Spleen (tissue), 11 donors: ENCODE measurements around the gene TLK2. TPM values are rescaled to one million over a fixed set of nuclear protein-coding genes. Genes with fewer than 3 reads are reported as not detected.

ENCODE experiments used
- DNase-seq: peaks from one replicate; pipeline ENCODE4 v3.0.0-alpha.2; 2020
- H3K27ac ChIP-seq, 8 donors: fragments of 200-600 bp; sonication (generic) in 7 of 8; 1 replicate in 4 of 8; 2 replicates in 4 of 8; pipeline versions ENCODE4 v1.5.0 to v1.8.0; 2016 to 2021; ENCODE audit warnings: inconsistent platforms in 4 of 8, mild to moderate bottlenecking in 4 of 8, moderate library complexity in 1 of 8
- H3K27me3 ChIP-seq, 7 donors: fragments of 200-600 bp; sonication (generic) in 6 of 7; replicated peaks in 1 of 7; 1 replicate in 4 of 7; 2 replicates in 3 of 7; pipeline versions ENCODE4 v1.5.0 to v1.8.0; 2016 to 2021; ENCODE audit warnings: inconsistent platforms in 3 of 7, mild to moderate bottlenecking in 1 of 7
- H3K36me3 ChIP-seq, 6 donors: fragments of 200-600 bp; sonication (generic) in 5 of 6; 1 replicate in 4 of 6; 2 replicates in 2 of 6; pipeline versions ENCODE4 v1.5.0 to v1.8.0; 2016 to 2021; ENCODE audit warnings: inconsistent platforms in 2 of 6
- H3K4me1 ChIP-seq, 6 donors: fragments of 200-600 bp; sonication (generic) in 5 of 6; 1 replicate in 3 of 6; 2 replicates in 3 of 6; pipeline versions ENCODE4 v1.5.0 to v1.8.0; 2016 to 2021; ENCODE audit warnings: inconsistent platforms in 3 of 6
- H3K4me3 ChIP-seq, 8 donors: fragments of 200-600 bp; sonication (generic) in 7 of 8; 1 replicate in 4 of 8; 2 replicates in 4 of 8; pipeline versions ENCODE4 v1.5.0 to v1.8.0; 2016 to 2021; ENCODE audit warnings: inconsistent platforms in 4 of 8, mild to moderate bottlenecking in 4 of 8, moderate library complexity in 2 of 8
- H3K9me3 ChIP-seq, 8 donors: fragments of 200-600 bp; sonication (generic) in 7 of 8; 1 replicate in 4 of 8; 2 replicates in 4 of 8; pipeline versions ENCODE4 v1.5.0 to v1.8.0; 2016 to 2021; ENCODE audit warnings: inconsistent platforms in 4 of 8
- POLR2A ChIP-seq, 3 donors: fragments of 450-650 bp; IDR thresholded peaks; one replicate each; pipeline ENCODE4 v1.5.1; 2017; ENCODE audit warnings: antibody characterized with exemption in 3 of 3, mild to moderate bottlenecking in 1 of 3
- POLR2AphosphoS5 ChIP-seq, 3 donors: sonication (generic); formaldehyde crosslinking; IDR thresholded peaks; one replicate each; pipeline ENCODE4 v1.5.1; 2017; ENCODE audit warnings: antibody characterized with exemption in 3 of 3
- WGBS, 5 donors: extraction: QIAGEN DNeasy Blood & Tissue Kit in 3 of 5; methylation state at CpG; one replicate each; pipeline versions ENCODE4 v1.1.5 to v1.1.7; 2013 to 2018; 5-methylcytosine and 5-hydroxymethylcytosine counted together
- intact Hi-C: fragments of 100-400 bp; cut with DNase I; formaldehyde crosslinking; loops from one replicate; pipeline ENCODE4 v1.15.0; 2023; ENCODE audit warnings: low total_unique reads
- polyA plus RNA-seq, 3 donors: library from polyadenylated mRNA; stranded (reverse); fragments of 200-250 nt; gene quantifications; one replicate each; pipeline ENCODE4 v1.2.1, GENCODE V29; 2013
- small RNA-seq, 4 donors: library from RNA; depleted of rRNA; stranded (forward); fragments of <200 nt; gene quantifications; one replicate each; pipeline ENCODE3, GENCODE V24; 2016
- total RNA-seq, 7 donors: library from RNA; depleted of rRNA in 3 of 7; stranded (reverse); fragments of >200 nt in 3 of 7; fragmentation: NEBNext Ultra II Directional in 4 of 7; extraction: Animal tissue kit (Norgen Biotek cat#: 25700) in 4 of 7; gene quantifications; one replicate each; pipeline versions ENCODE4 v1.1.0 to v1.2.1, GENCODE V29; 2016 to 2021
- TF ChIP-seq, protein P1 (sequence below), 11 experiments: fragments of 200-600 bp in 7 of 11; fragments of 450-650 bp in 4 of 11; sonication (generic) in 4 of 11; IDR thresholded peaks in 8 of 11; conservative IDR thresholded peaks in 3 of 11; 1 replicate in 7 of 11; 2 replicates in 4 of 11; pipeline versions ENCODE4 v1.4.0 to v1.8.0; 2016 to 2021; ENCODE audit warnings: antibody characterized with exemption in 11 of 11, inconsistent platforms in 4 of 11, mild to moderate bottlenecking in 1 of 11
- donor health status: healthy with polysubstance abuse.
- donor health status: DM: no; HTN: no; CAD: no; lungs with moderate emphysema.
- donor health status: DM: no; HTN: no; CAD: no.
- donor health status: Bipolar disorder and iron deficiency.
- donor health status: healthy.
- donor health status: DM: no; HTN: no; CAD: no.
- donor health status: DM: yes; HTN: yes; CAD: no.

TLK2 gene
- total and polyA plus RNA-seq, 10 donors, result 11.3 to 76.3 (median 48.3) TPM

DNA sequence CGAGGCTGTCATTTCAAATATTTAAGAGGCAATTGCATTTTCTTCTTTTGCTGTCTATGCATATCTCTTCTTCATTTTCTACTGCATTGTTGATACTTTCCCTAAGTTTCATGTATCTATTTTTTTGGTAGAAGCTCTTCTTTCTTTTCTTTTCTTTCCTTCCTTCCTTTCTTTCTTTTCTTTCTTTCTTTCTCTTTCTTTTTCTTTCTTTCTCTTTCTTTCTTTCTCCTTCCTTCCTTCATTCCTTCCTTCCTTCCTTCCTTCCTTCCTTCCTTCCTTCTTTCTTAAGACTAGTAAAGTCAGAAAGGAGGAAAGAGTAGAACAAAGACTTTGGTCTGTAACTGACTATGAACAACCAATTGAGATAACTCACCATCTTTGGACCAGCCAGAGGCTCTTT is 182.7 kb downstream of the TLK2 start:
- H3K9me3 ChIP-seq, result peaks cover 0 to 14% (median 11%) of the 10 kb centered on the region in 8 donors
- H3K4me1 ChIP-seq, result peaks cover 0 to 5% (median 0%) of the 10 kb centered on the region in 6 donors
- H3K27me3 ChIP-seq, result peaks cover 0 to 17% (median 0%) of the 10 kb centered on the region in 7 donors
- H3K36me3 ChIP-seq, result no peaks in the 10 kb centered on the region
- no peak for DNase-seq
- TF ChIP-seq POLR2AphosphoS5 (IDR thresholded peaks at IDR 0.05), result no peak
- no peak for TF ChIP-seq POLR2A (IDR thresholded peaks at IDR 0.05)
- TF ChIP-seq, protein P1, sequence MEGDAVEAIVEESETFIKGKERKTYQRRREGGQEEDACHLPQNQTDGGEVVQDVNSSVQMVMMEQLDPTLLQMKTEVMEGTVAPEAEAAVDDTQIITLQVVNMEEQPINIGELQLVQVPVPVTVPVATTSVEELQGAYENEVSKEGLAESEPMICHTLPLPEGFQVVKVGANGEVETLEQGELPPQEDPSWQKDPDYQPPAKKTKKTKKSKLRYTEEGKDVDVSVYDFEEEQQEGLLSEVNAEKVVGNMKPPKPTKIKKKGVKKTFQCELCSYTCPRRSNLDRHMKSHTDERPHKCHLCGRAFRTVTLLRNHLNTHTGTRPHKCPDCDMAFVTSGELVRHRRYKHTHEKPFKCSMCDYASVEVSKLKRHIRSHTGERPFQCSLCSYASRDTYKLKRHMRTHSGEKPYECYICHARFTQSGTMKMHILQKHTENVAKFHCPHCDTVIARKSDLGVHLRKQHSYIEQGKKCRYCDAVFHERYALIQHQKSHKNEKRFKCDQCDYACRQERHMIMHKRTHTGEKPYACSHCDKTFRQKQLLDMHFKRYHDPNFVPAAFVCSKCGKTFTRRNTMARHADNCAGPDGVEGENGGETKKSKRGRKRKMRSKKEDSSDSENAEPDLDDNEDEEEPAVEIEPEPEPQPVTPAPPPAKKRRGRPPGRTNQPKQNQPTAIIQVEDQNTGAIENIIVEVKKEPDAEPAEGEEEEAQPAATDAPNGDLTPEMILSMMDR (IDR thresholded peaks at IDR 0.05 in 8 of 11, conservative IDR thresholded peaks at IDR 0.05 in 3 of 11), result no peak
- H3K27ac ChIP-seq, result no peak overlapping the region
- intact Hi-C loops, result no loop called here
- H3K4me3 ChIP-seq, result no peak overlapping the region
- 90 to 100% (median 94%) methylated on average over 1 of the region's 1 CpG for WGBS, 5 donors

- TF ChIP-seq POLR2AphosphoS5 (IDR thresholded peaks at IDR 0.05) (no peak), POLR2A (IDR thresholded peaks at IDR 0.05) (no peak)
- TF ChIP-seq, protein P1 (IDR thresholded peaks at IDR 0.05 in 8 of 11, conservative IDR thresholded peaks at IDR 0.05 in 3 of 11), result no peak
- Histone ChIP-seq H3K4me3 (no peak overlapping the region), H3K27ac (no peak overlapping the region), H3K4me1 (no peaks in the 10 kb centered on the region), H3K36me3 (peaks cover 0 to 7% (median 0%) of the 10 kb centered on the region in 6 donors), H3K9me3 (peaks cover 0 to 14% (median 11%) of the 10 kb centered on the region in 8 donors), H3K27me3 (peaks cover 0 to 3% (median 0%) of the 10 kb centered on the region in 7 donors)
- intact Hi-C loops, result no loop called here
- WGBS, 5 donors, result 87 to 99% (median 94%) methylated on average over 6 of the region's 6 CpGs
- no peak for DNase-seq
Measured at GRCh38 chr17:62662855-62663254, 184.2 kb downstream of the TLK2 start.

Small RNA genes within 50 kb of the gene (small RNA-seq; reads per million reads assigned to genes)
- gene RF00019, result 0 reads per million in 4 donors

Other genes with a start within 250 kb of the TLK2 start
- not detected for gene EFCAB3, start 98.3 kb upstream of the TLK2 start, total RNA-seq
- gene EFCAB3, start 98.3 kb upstream of the TLK2 start, polyA plus RNA-seq, result not detected
- 10 to 100 TPM; 12.0 to 16.1 (median 13.1) TPM for gene METTL2A, start 54.9 kb upstream of the TLK2 start, total RNA-seq
- gene METTL2A, start 54.9 kb upstream of the TLK2 start, polyA plus RNA-seq, result 1 to 10 TPM; 3.8 to 8.1 (median 7.5) TPM
- 10 to 100 TPM; 20.7 to 75.1 (median 41.3) TPM for gene MRC2, start 148.8 kb downstream of the TLK2 start, total RNA-seq
- gene MRC2, start 148.8 kb downstream of the TLK2 start, polyA plus RNA-seq, result 10 to 100 TPM in 1 of 3 donors, 1 to 10 TPM in 2; 4.5 to 19.2 (median 6.0) TPM